Right hindlimb (tissue), 1 donor: Measurements from ENCODE around the gene AP3B2.

ENCODE experiments used
- DNase-seq: peaks from one replicate; pipeline ENCODE4 v3.0.0-alpha.2; 2018

Gene AP3B2

GRCh38 chr15:82689147-82689546 lies 20.5 kb downstream of the AP3B2 start:
- no peak for DNase-seq

GRCh38 chr15:82688691-82689090 lies 21.0 kb downstream of the AP3B2 start:
- no peak for DNase-seq

- no peak for DNase-seq
These were observed 28.3 kb downstream of the AP3B2 start for GRCh38 chr15:82681371-82681770.

GRCh38 chr15:82680200-82681102 lies 29.2 kb downstream of the AP3B2 start:
- DNase-seq, result no peak

- no peak for DNase-seq
These were observed 30.0 kb downstream of the AP3B2 start for GRCh38 chr15:82679626-82680199.

- DNase-seq, result no peak
These were observed 31.9 kb downstream of the AP3B2 start for GRCh38 chr15:82677720-82678323.

GRCh38 chr15:82674873-82675272 lies 34.8 kb downstream of the AP3B2 start:
- no peak for DNase-seq

- DNase-seq, result no peak
These were observed 39.0 kb downstream of the AP3B2 start for GRCh38 chr15:82670699-82671098.

GRCh38 chr15:82666606-82667005 lies 43.1 kb downstream of the AP3B2 start:
- no peak for DNase-seq

- DNase-seq, result no peak
These were observed 45.7 kb downstream of the AP3B2 start for GRCh38 chr15:82664021-82664420.

- peak; percentile 57 for DNase-seq
These were observed 46.5 kb downstream of the AP3B2 start for GRCh38 chr15:82663186-82663600.

GRCh38 chr15:82662641-82663040 lies 47.0 kb downstream of the AP3B2 start:
- DNase-seq, result no peak

- DNase-seq, result no peak
These were observed 49.3 kb downstream of the AP3B2 start for GRCh38 chr15:82660378-82660777.

GRCh38 chr15:82656641-82657266 lies 52.9 kb downstream of the AP3B2 start:
- no peak for DNase-seq

- no peak for DNase-seq
These were observed 54.1 kb downstream of the AP3B2 start for GRCh38 chr15:82655606-82656005.

GRCh38 chr15:82653483-82654168 lies 56.0 kb downstream of the AP3B2 start:
- no peak for DNase-seq

- DNase-seq, result no peak
These were observed 58.0 kb downstream of the AP3B2 start for GRCh38 chr15:82651708-82652107.

- no peak for DNase-seq
These were observed 59.5 kb downstream of the AP3B2 start for GRCh38 chr15:82650046-82650670.

- DNase-seq, result no peak
These were observed 60.3 kb downstream of the AP3B2 start for GRCh38 chr15:82649226-82649999.

GRCh38 chr15:82648257-82649103 lies 61.2 kb downstream of the AP3B2 start:
- DNase-seq, result no peak

GRCh38 chr15:82647835-82648256 lies 61.8 kb downstream of the AP3B2 start:
- no peak for DNase-seq
